Measurements from ENCODE around the gene ZNF335.

The ZNF335 gene

DNA sequence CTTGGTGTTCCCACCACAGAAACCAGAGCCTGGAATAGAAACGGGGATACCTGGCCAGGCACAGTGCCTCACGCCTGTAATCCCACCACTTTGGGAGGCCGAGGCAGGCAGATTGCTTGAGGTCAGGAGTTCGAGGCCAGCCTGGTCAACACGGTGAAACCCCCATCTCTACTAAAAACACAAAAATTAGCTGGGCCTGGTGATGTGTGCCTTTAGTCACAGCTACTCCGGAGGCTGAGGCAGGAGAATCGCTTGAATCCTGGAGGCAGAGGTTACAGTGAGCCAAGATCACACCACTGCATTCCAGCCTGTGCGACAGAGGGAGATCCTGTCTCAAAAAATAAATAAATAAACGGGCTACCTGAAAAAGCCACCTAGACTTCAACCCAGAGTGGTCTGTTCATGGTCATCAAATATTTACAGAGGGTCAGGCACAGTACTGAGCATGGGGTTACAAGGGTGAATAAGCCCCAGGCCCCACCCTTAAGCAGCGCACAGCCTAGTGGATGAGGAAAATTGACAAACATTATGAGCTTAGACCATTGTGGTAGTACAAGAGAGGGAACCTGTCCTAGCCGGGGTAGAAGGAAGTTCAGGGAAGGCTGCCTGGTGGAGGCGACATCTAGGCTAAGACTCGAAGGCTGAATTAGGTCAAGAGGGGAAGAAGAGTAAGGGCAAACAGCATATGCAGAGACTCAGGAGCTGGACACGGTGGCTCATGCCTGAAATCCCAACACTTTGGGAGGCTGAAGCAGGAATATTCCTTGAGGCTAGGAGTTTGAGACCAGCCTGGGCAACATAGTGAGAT, 44.7 kb downstream of the ZNF335 start:
- Mint-ChIP-seq H3K27me3 (no peaks in the 10 kb centered on the region), H3K4me3 (no peak overlapping the region), H3K27ac (no peak overlapping the region), H3K4me1 (ENCODE audit: low read depth) (peaks cover 2% of the 10 kb centered on the region), H3K9me3 (no peaks in the 10 kb centered on the region), H3K36me3 (ENCODE audit: low read depth) (peaks cover 3% of the 10 kb centered on the region)
- DNase-seq = no peak

GRCh38 chr20:45926731-45927070, 45.3 kb downstream of the ZNF335 start:
- no peak overlapping the region for H3K27ac Mint-ChIP-seq
- peaks cover 4% of the 10 kb centered on the region for H3K4me1 Mint-ChIP-seq (ENCODE audit: low read depth)
- H3K36me3 Mint-ChIP-seq (ENCODE audit: low read depth) = no peaks in the 10 kb centered on the region
- no peaks in the 10 kb centered on the region for H3K27me3 Mint-ChIP-seq
- no peak overlapping the region for H3K4me3 Mint-ChIP-seq
- no peak for DNase-seq
- H3K9me3 Mint-ChIP-seq = no peaks in the 10 kb centered on the region

DNA sequence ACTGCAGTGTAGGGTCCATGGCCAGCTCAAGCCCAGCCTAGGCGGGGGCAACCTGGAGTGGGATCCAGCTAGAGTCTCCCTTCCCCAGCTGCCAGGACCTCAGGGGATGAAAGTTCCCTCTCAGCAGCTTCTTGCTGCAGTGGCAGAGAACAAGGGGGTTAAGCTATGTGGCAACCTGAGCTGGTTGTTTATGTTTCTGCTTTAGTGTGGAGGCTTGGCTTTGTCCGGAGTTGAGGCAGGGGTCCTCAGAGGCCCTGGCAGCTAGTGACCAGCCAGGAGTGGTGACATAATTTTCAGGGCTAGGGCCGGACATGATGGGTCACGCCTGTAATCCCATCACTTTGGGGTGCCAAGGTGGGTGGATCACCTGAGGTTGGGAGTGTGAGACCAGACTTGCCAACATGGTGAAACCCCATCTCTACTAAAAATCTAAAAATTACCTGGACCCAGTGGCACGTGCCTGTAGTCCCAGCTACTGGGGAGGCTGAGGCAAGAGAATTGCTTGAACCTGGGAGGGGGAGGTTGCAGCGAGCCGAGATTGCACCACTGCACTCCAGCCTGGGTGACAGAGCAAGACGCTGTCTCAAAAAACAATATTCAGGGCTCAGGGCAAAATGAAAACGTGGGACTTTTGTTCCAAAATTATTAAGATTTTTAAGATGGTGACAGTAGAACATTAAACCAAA, 46.0 kb downstream of the ZNF335 start:
- no peaks in the 10 kb centered on the region for H3K9me3 Mint-ChIP-seq
- peaks cover 7% of the 10 kb centered on the region for H3K4me1 Mint-ChIP-seq (ENCODE audit: low read depth)
- no peak overlapping the region for H3K4me3 Mint-ChIP-seq
- H3K36me3 Mint-ChIP-seq (ENCODE audit: low read depth) = no peaks in the 10 kb centered on the region
- H3K27ac Mint-ChIP-seq = no peak overlapping the region
- H3K27me3 Mint-ChIP-seq = no peaks in the 10 kb centered on the region
- DNase-seq = no peak

- Mint-ChIP-seq H3K4me3 (no peak overlapping the region), H3K9me3 (no peaks in the 10 kb centered on the region), H3K36me3 (ENCODE audit: low read depth) (no peaks in the 10 kb centered on the region), H3K27ac (no peak overlapping the region), H3K27me3 (peaks cover 5% of the 10 kb centered on the region), H3K4me1 (ENCODE audit: low read depth) (peaks cover 7% of the 10 kb centered on the region)
- no peak for DNase-seq
Measured at GRCh38 chr20:45924391-45925261, 47.4 kb downstream of the ZNF335 start.

- H3K4me1 Mint-ChIP-seq (ENCODE audit: low read depth) = peaks cover 5% of the 10 kb centered on the region
- peaks cover 13% of the 10 kb centered on the region for H3K27me3 Mint-ChIP-seq
- no peaks in the 10 kb centered on the region for H3K9me3 Mint-ChIP-seq
- DNase-seq = no peak
- no peak overlapping the region for H3K4me3 Mint-ChIP-seq
- no peaks in the 10 kb centered on the region for H3K36me3 Mint-ChIP-seq (ENCODE audit: low read depth)
- no peak overlapping the region for H3K27ac Mint-ChIP-seq
Measured at GRCh38 chr20:45921337-45922189, 50.4 kb downstream of the ZNF335 start.

DNA sequence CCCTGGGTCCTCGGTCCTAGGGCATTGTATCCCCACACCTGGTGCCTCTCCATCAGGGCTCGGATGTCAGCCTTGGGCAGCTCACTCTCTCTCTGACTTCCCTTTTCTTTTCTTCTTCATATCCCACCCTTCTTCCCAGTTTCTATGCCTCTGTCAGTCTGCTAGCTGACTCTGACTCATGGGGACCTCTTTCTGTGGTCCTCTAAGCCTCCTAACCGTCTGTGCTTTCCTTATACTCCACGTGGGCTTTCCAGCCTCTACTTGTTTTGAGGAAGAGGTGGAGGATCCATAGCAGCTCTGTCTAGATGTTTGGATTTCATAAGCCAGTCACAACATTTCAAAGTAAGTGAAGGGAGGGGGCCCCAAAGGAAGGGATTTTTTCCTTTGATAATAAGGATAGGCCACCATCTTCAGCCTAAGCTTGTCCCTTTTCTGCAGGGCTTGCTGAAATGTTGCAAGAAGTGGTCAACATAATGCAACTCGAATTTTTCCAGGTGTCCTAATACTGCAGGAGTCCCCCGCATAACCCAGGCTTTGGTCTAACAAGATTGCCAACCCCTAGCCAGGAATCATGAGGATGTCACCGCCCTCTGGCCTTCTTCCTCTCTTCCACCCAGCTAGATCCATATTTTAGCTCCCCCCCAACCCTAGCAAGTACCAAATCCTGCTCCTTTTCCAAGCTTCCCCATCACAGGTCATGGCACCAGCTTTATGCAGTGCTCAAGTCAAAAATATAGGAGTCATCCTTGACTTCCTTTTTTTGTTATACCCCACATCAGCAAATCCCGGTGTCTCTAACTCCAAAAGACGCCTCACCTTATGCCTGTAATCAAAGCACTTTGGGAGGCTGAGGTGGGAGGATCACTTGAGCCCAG, 51.3 kb downstream of the ZNF335 start:
- Mint-ChIP-seq H3K27me3 (peaks cover 22% of the 10 kb centered on the region), H3K27ac (no peak overlapping the region), H3K36me3 (ENCODE audit: low read depth) (no peaks in the 10 kb centered on the region)

DNA sequence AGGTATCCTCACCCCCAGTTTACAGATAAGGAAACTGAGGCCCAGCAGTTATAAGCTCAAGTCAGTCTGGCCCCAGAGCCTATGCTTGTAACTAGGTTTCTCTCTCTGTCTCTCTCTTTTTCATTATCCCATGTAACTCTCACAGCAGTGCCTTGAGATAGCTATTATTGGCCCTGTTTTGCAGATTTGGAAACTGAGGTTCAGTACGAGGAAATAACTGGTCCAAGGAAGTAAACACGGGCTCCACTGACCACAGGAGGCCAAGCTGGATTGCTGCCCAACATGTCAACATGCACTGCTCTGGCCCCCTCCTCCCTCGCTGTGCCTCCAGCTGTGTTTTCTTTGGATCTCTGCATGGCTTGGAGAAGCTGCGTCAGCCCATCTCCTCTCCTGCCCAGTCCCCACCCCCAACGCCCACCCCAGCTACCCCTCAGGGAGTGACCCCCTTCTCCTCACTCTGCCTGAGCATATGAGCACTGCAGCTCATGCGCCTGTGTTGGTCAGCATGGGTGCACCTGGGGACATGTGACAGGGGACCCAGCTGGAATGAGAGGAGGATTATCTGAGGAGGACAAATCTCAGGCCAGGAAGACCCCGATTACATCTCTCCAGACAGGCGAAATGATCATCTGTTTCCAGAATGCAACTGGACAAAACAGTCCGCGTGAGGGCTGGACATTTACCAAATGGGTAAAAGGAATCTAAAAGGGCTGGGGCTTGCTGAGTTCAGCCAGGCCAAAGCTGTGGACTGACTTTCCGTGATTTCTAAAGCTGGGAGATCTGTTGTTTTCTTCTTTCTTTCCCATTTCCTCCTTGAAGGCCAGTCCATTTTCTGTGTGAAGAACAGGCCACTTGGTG, 52.2 kb downstream of the ZNF335 start:
- no peak overlapping the region for H3K4me3 Mint-ChIP-seq
- peaks cover 5% of the 10 kb centered on the region for H3K4me1 Mint-ChIP-seq (ENCODE audit: low read depth)
- peaks cover 24% of the 10 kb centered on the region for H3K27me3 Mint-ChIP-seq
- H3K36me3 Mint-ChIP-seq (ENCODE audit: low read depth) = no peaks in the 10 kb centered on the region
- H3K27ac Mint-ChIP-seq = no peak overlapping the region
- no peak for DNase-seq
- H3K9me3 Mint-ChIP-seq = no peaks in the 10 kb centered on the region

More for the DNA sequence above, 51.3 kb downstream of the ZNF335 start:
- Mint-ChIP-seq H3K9me3 (no peaks in the 10 kb centered on the region), H3K4me1 (ENCODE audit: low read depth) (peaks cover 5% of the 10 kb centered on the region), H3K4me3 (no peak overlapping the region)
- DNase-seq = no peak

DNA sequence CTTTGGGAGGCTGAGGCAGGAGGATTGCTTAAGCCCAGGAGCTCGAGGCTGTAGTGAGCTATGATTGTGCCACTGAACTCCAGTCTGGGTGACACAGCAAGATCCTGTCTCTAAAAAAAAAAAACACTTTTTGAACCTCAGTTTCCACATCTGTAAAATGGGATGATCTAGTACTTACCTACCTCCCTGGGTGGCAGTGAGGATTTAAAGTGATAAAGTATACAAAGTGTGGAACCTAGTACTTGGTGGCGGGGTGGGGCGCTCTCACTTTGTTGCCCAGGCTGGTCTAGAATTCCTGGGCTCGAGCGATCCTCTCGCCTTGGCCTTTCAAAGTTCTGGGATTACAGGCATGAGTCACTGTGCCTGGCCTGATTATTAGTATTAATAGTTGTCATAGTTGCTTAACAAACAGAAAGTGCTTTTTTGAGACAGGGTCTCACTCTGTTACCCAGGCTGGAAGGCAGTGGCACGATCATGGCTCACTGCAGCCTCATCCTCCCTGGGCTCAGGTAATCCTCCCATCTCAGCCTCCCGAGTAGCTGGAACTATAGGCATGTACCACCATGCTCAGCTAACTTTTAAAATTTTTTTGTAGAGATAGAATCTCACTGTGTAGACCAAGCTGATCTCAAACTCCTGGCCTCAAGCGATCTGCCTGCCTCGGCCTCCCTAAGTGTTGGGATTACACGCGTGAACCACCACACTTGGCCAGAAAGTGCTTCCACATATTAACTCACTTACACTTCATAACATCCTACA, 53.0 kb downstream of the ZNF335 start:
- Mint-ChIP-seq H3K27ac (no peak overlapping the region), H3K4me1 (ENCODE audit: low read depth) (peaks cover 5% of the 10 kb centered on the region), H3K27me3 (peaks cover 33% of the 10 kb centered on the region), H3K36me3 (ENCODE audit: low read depth) (no peaks in the 10 kb centered on the region), H3K9me3 (no peaks in the 10 kb centered on the region), H3K4me3 (no peak overlapping the region)
- DNase-seq = no peak

GRCh38 chr20:45918182-45918737, 53.7 kb downstream of the ZNF335 start:
- Mint-ChIP-seq H3K4me1 (ENCODE audit: low read depth) (peaks cover 5% of the 10 kb centered on the region), H3K4me3 (no peak overlapping the region), H3K9me3 (no peaks in the 10 kb centered on the region), H3K36me3 (ENCODE audit: low read depth) (no peaks in the 10 kb centered on the region), H3K27me3 (peaks cover 33% of the 10 kb centered on the region), H3K27ac (no peak overlapping the region)
- DNase-seq = no peak

- Mint-ChIP-seq H3K4me1 (ENCODE audit: low read depth) (peaks cover 7% of the 10 kb centered on the region), H3K27me3 (peaks cover 36% of the 10 kb centered on the region), H3K9me3 (no peaks in the 10 kb centered on the region), H3K4me3 (no peak overlapping the region), H3K27ac (no peak overlapping the region), H3K36me3 (ENCODE audit: low read depth) (no peaks in the 10 kb centered on the region)
- DNase-seq = no peak
Measured at GRCh38 chr20:45917790-45918141, 54.2 kb downstream of the ZNF335 start.

DNA sequence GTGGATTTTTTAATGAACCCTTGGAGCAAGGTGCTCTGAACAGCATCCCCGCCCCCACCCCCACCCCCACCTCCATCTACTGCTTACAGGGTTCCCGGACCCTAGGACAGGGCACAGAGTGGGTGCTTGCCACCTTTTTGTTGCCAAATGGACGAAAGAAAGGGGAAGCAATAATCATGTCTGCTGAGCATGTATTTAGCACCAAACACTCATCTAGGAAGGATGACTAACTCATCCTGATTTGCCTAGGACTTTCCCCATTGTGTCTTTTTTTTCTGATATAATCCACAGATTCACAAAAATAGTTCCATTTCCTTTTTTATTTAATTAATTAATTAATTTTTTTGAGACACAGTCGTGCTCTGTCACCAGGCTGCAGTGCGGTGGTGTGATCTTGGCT, 58.9 kb downstream of the ZNF335 start:
- Mint-ChIP-seq H3K27me3 (peaks cover 40% of the 10 kb centered on the region), H3K27ac (no peak overlapping the region), H3K4me1 (ENCODE audit: low read depth) (peaks cover 22% of the 10 kb centered on the region), H3K36me3 (ENCODE audit: low read depth) (no peaks in the 10 kb centered on the region), H3K9me3 (no peaks in the 10 kb centered on the region), H3K4me3 (no peak overlapping the region)
- DNase-seq = no peak

DNA sequence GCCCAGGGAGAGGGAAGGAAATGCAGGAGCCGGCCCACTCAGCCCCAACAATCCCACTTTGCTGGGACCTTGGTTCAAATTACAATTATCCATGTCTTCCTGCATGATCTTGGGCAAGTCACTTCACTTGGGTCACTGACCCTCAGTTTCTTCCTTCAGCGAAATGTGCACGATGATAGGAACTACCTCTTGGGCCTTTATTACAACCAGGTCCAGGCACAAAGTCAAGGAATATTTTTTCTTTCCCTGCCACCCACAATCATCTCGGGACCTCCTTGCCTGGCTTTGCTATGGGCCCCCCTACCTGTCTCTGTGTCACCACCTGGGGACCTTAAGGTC, 59.7 kb downstream of the ZNF335 start:
- H3K27ac Mint-ChIP-seq = no peak overlapping the region
- H3K4me1 Mint-ChIP-seq (ENCODE audit: low read depth) = peaks cover 22% of the 10 kb centered on the region
- peaks cover 36% of the 10 kb centered on the region for H3K27me3 Mint-ChIP-seq
- no peaks in the 10 kb centered on the region for H3K36me3 Mint-ChIP-seq (ENCODE audit: low read depth)
- DNase-seq = no peak
- peak overlapping the region; percentile 80 for H3K4me3 Mint-ChIP-seq
- H3K9me3 Mint-ChIP-seq = no peaks in the 10 kb centered on the region
